ENCODE data around the gene ENAM.

DNA sequence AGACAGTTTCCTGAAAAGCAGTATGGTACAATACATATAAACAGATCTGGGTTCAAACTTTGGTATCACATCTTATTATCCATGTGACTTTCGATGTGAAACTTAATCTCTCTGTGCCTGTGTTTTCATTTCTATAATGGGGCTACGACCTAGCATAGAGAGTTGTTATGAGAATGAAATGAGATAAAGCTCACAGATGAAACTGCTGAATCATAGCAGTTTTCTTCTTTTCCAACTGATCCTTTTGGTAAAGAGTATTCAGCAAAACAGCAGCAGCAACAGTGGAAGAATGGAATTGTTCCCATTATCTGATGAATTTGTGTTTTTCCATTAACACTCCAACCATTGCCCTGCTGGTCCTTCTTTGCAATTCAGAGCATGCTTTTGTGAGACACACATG, 20.2 kb upstream of the ENAM start:
- TF ChIP-seq GABPA (IDR thresholded peaks at IDR 0.05; ENCODE audit: borderline replicate concordance, insufficient read depth, low read length), result no peak
- TF ChIP-seq NRF1 (IDR thresholded peaks at IDR 0.05; ENCODE audit: low read depth, low read length), result no peak

All from H1 (cell line).